ENCODE results near the gene ENPEP.
"Not testable (repeated sequence)": the region's sequence is repeated elsewhere in the genome, so short reads cannot be mapped to it uniquely, and the experiment has no call there.

Gene ENPEP

GRCh38 chr4:110526589-110526988, 50.6 kb downstream of the ENPEP start:
- DNase-seq, result no peak

GRCh38 chr4:110527156-110527555, 51.2 kb downstream of the ENPEP start:
- no peak for DNase-seq

GRCh38 chr4:110532901-110533589, 57.1 kb downstream of the ENPEP start:
- no peak for DNase-seq

GRCh38 chr4:110533590-110533910, 57.6 kb downstream of the ENPEP start:
- no peak for DNase-seq

- DNase-seq, result peak; percentile 33 to 90
Measured at GRCh38 chr4:110533940-110534339, 58.0 kb downstream of the ENPEP start.

GRCh38 chr4:110540581-110540980, 64.6 kb downstream of the ENPEP start:
- DNase-seq, result no peak

GRCh38 chr4:110540982-110541451, 65.1 kb downstream of the ENPEP start:
- DNase-seq, result peak; percentile 9 to 11

GRCh38 chr4:110543577-110543976, 67.6 kb downstream of the ENPEP start:
- no peak for DNase-seq

GRCh38 chr4:110544594-110544993, 68.6 kb downstream of the ENPEP start:
- no peak for DNase-seq

- DNase-seq, result peak in 1 of 2 experiments; percentile 4
Measured at GRCh38 chr4:110550260-110550659, 74.3 kb downstream of the ENPEP start.

- DNase-seq, result no peak
Measured at GRCh38 chr4:110553197-110553596, 77.2 kb downstream of the ENPEP start.

GRCh38 chr4:110567214-110567613, 91.3 kb downstream of the ENPEP start:
- DNase-seq, result no peak

GRCh38 chr4:110576696-110577095, 100.7 kb downstream of the ENPEP start:
- DNase-seq, result not testable (repeated sequence)

GRCh38 chr4:110586131-110586850, 110.3 kb downstream of the ENPEP start:
- peak; percentile 26 to 60 for DNase-seq

GRCh38 chr4:110587666-110588285, 111.8 kb downstream of the ENPEP start:
- DNase-seq, result no peak

- peak in 1 of 2 experiments; percentile 2 for DNase-seq
Measured at GRCh38 chr4:110589297-110589696, 113.3 kb downstream of the ENPEP start.

GRCh38 chr4:110595583-110595982, 119.6 kb downstream of the ENPEP start:
- no peak for DNase-seq

GRCh38 chr4:110596431-110596830, 120.5 kb downstream of the ENPEP start:
- no peak for DNase-seq

GRCh38 chr4:110597582-110597981, 121.6 kb downstream of the ENPEP start:
- no peak for DNase-seq

GRCh38 chr4:110602061-110602460, 126.1 kb downstream of the ENPEP start:
- DNase-seq, result no peak

GRCh38 chr4:110605077-110605476, 129.1 kb downstream of the ENPEP start:
- DNase-seq, result no peak

- no peak for DNase-seq
Measured at GRCh38 chr4:110609044-110609750, 133.2 kb downstream of the ENPEP start.

- DNase-seq, result no peak
Measured at GRCh38 chr4:110610620-110610939, 134.6 kb downstream of the ENPEP start.

Measured in SW 1271 (cell line).